ENCODE results near the gene SRR. TPM values are rescaled to one million over a fixed set of nuclear protein-coding genes. Genes with fewer than 3 reads are reported as not detected.
A peak's percentile ranks its signal among the peaks of the same experiment; 100 is the strongest.

Gene SRR
- total RNA-seq, 1 donor from 2014 or later, result 22.0 TPM

- DNase-seq, result no peak
- Mint-ChIP-seq H3K36me3 (ENCODE audit: unreplicated experiment) (no peaks in the 10 kb centered on the region), H3K4me3 (ENCODE audit: unreplicated experiment) (no peak overlapping the region), H3K4me1 (ENCODE audit: low read depth, unreplicated experiment) (peaks cover 10% of the 10 kb centered on the region), H3K27me3 (ENCODE audit: unreplicated experiment) (no peaks in the 10 kb centered on the region), H3K9me3 (ENCODE audit: unreplicated experiment) (peaks cover 4% of the 10 kb centered on the region), H3K27ac (ENCODE audit: unreplicated experiment) (no peak overlapping the region)
- TF ChIP-seq, protein P1, sequence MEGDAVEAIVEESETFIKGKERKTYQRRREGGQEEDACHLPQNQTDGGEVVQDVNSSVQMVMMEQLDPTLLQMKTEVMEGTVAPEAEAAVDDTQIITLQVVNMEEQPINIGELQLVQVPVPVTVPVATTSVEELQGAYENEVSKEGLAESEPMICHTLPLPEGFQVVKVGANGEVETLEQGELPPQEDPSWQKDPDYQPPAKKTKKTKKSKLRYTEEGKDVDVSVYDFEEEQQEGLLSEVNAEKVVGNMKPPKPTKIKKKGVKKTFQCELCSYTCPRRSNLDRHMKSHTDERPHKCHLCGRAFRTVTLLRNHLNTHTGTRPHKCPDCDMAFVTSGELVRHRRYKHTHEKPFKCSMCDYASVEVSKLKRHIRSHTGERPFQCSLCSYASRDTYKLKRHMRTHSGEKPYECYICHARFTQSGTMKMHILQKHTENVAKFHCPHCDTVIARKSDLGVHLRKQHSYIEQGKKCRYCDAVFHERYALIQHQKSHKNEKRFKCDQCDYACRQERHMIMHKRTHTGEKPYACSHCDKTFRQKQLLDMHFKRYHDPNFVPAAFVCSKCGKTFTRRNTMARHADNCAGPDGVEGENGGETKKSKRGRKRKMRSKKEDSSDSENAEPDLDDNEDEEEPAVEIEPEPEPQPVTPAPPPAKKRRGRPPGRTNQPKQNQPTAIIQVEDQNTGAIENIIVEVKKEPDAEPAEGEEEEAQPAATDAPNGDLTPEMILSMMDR (IDR thresholded peaks at IDR 0.05; ENCODE audit: partially characterized antibody, unreplicated experiment), result no peak
Observed at GRCh38 chr17:2343421-2343820, 39.7 kb downstream of the SRR start.

DNA sequence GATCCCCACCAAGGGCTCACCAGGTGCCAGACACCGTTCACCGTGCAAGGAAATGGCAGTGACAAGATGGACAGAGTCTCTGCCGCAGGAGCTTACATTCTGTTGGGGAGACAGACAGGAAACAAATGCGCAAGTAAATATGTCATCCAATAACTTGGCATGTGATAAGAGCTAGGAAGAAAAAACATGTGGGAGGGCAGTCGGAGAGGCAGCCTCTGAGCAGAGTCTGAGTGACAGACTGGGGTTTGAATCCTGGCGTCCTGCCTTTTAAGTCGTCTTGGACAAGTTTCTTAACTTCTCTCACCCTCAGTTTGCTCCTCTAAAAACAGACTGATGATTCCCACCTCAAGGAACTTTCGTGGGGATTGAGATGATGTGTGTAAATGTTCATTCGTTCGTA is 40.8 kb downstream of the SRR start:
- TF ChIP-seq, protein P1 (IDR thresholded peaks at IDR 0.05; ENCODE audit: partially characterized antibody, unreplicated experiment), result no peak
- Mint-ChIP-seq H3K4me1 (ENCODE audit: low read depth, unreplicated experiment) (peaks cover 13% of the 10 kb centered on the region), H3K36me3 (ENCODE audit: unreplicated experiment) (no peaks in the 10 kb centered on the region), H3K4me3 (ENCODE audit: unreplicated experiment) (no peak overlapping the region), H3K27ac (ENCODE audit: unreplicated experiment) (no peak overlapping the region), H3K9me3 (ENCODE audit: unreplicated experiment) (no peaks in the 10 kb centered on the region), H3K27me3 (ENCODE audit: unreplicated experiment) (no peaks in the 10 kb centered on the region)
- no peak for DNase-seq

DNA sequence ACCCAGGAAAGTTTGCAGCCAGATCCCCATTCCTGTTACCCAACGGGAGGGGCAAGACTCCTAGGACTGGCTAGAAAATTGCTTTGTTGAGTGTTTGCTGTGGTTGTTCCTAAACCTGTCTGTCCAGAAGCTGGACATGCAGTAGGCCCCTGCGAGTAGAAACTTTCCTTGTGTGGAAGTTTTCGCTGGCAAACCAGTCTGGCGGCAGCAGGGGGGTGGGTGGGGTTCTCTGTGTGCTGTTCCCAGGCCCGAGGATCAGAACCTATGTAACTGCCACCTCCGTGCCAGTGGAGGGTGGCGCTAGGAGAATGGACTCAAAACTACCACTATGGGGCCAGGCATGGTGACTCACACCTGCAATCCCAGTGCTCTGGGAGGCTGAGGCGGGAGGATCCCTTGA is 42.7 kb downstream of the SRR start:
- Mint-ChIP-seq H3K27ac (ENCODE audit: unreplicated experiment) (no peak overlapping the region), H3K9me3 (ENCODE audit: unreplicated experiment) (no peaks in the 10 kb centered on the region), H3K36me3 (ENCODE audit: unreplicated experiment) (no peaks in the 10 kb centered on the region), H3K4me1 (ENCODE audit: low read depth, unreplicated experiment) (peaks cover 13% of the 10 kb centered on the region), H3K27me3 (ENCODE audit: unreplicated experiment) (no peaks in the 10 kb centered on the region), H3K4me3 (ENCODE audit: unreplicated experiment) (no peak overlapping the region)
- TF ChIP-seq, protein P1 (IDR thresholded peaks at IDR 0.05; ENCODE audit: partially characterized antibody, unreplicated experiment), result no peak
- DNase-seq, result no peak

- H3K27me3 Mint-ChIP-seq (ENCODE audit: unreplicated experiment), result no peaks in the 10 kb centered on the region
- H3K36me3 Mint-ChIP-seq (ENCODE audit: unreplicated experiment), result no peaks in the 10 kb centered on the region
- peak overlapping the region; percentile 75 for H3K4me3 Mint-ChIP-seq (ENCODE audit: unreplicated experiment)
- no peaks in the 10 kb centered on the region for H3K9me3 Mint-ChIP-seq (ENCODE audit: unreplicated experiment)
- H3K4me1 Mint-ChIP-seq (ENCODE audit: low read depth, unreplicated experiment), result peaks cover 13% of the 10 kb centered on the region
- TF ChIP-seq, protein P1 (IDR thresholded peaks at IDR 0.05; ENCODE audit: partially characterized antibody, unreplicated experiment), result no peak
- H3K27ac Mint-ChIP-seq (ENCODE audit: unreplicated experiment), result peak overlapping the region; percentile 97
- peak; percentile 76 for DNase-seq
Observed at GRCh38 chr17:2347805-2348685, 44.3 kb downstream of the SRR start.

DNA sequence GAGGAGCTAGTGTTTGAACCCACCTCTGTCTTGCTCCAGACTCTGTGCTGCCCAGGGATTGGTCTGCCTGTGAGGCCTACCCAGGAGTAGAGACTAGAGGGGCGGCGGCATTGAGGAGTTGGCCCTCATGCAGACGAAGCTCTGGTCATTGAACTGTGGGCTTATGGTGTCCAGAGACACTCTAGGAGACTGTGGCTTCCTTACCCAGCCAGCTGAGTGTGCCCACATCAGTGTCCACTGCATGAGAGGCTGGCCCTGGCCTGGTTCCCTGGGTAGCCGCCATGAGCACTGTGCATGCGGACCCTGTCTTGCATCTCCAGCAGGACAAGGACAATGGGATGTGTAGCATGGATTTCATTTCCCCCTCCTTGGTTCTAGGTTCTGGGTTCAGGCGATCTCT is 47.5 kb downstream of the SRR start:
- Mint-ChIP-seq H3K36me3 (ENCODE audit: unreplicated experiment) (no peaks in the 10 kb centered on the region), H3K27ac (ENCODE audit: unreplicated experiment) (no peak overlapping the region), H3K9me3 (ENCODE audit: unreplicated experiment) (no peaks in the 10 kb centered on the region), H3K27me3 (ENCODE audit: unreplicated experiment) (no peaks in the 10 kb centered on the region), H3K4me3 (ENCODE audit: unreplicated experiment) (no peak overlapping the region), H3K4me1 (ENCODE audit: low read depth, unreplicated experiment) (peaks cover 11% of the 10 kb centered on the region)
- TF ChIP-seq, protein P1 (IDR thresholded peaks at IDR 0.05; ENCODE audit: partially characterized antibody, unreplicated experiment), result no peak
- DNase-seq, result no peak
